HFFc6 (cell line): ENCODE measurements around the gene PDXP. TPM values are rescaled to one million over a fixed set of nuclear protein-coding genes. Genes with fewer than 3 reads are reported as not detected.

Source experiments
- DNase-seq: peaks from one replicate; pipeline ENCODE4 v3.0.0-alpha.2; 2018
- H3K27ac Mint-ChIP-seq: 2 replicates; pipeline ENCODE4 v1.8.0; 2020; ENCODE audit warnings: mild to moderate bottlenecking, mixed read lengths
- H3K27me3 Mint-ChIP-seq: 2 replicates; pipeline ENCODE4 v1.8.0; 2021; ENCODE audit warnings: mild to moderate bottlenecking, moderate library complexity, mixed read lengths; ENCODE audit not compliant: insufficient read depth
- H3K36me3 Mint-ChIP-seq: 2 replicates; pipeline ENCODE4 v1.8.0; 2021; ENCODE audit warnings: low read depth, mixed read lengths
- H3K4me1 Mint-ChIP-seq: 2 replicates; pipeline ENCODE4 v1.8.0; 2020; ENCODE audit warnings: low read depth, mixed read lengths
- H3K4me3 Mint-ChIP-seq: 2 replicates; pipeline ENCODE4 v1.8.0; 2020; ENCODE audit warnings: mild to moderate bottlenecking, moderate library complexity, mixed read lengths
- H3K9me3 Mint-ChIP-seq: 2 replicates; pipeline ENCODE4 v1.8.0; 2020; ENCODE audit warnings: mild to moderate bottlenecking, mixed read lengths
- CTCF ChIP-seq: fragments of 200-600 bp; sonication (generic); IDR thresholded peaks from 2 replicates; pipeline ENCODE4 v1.5.0; 2021; ENCODE audit warnings: antibody characterized with exemption, mild to moderate bottlenecking
- total RNA-seq, 6 experiments: library from RNA; stranded (reverse); fragmentation: NEBNext Ultra II Directional; extraction: Animal tissue kit (Norgen Biotek cat#: 25700); gene quantifications; 2 replicates in 1 of 6; 3 replicates in 5 of 6; pipeline ENCODE4 v1.2.3, GENCODE V29; 2021

The PDXP gene
- total RNA-seq, 6 experiments from 2014 or later: 15.3 to 24.5 (median 18.4) TPM

- H3K9me3 Mint-ChIP-seq: no peaks in the 10 kb centered on the region
- DNase-seq: no peak
- no peak overlapping the region for H3K27ac Mint-ChIP-seq
- peaks cover 11% of the 10 kb centered on the region; the same call in 1 of the 2 replicates for H3K36me3 Mint-ChIP-seq
- H3K4me1 Mint-ChIP-seq: peaks cover 39% of the 10 kb centered on the region
- no peak overlapping the region for H3K4me3 Mint-ChIP-seq
- H3K27me3 Mint-ChIP-seq: peaks cover 2% of the 10 kb centered on the region
- no peak for TF ChIP-seq CTCF
Measured at GRCh38 chr22:37664249-37665101, 6.0 kb downstream of the PDXP start.

- DNase-seq: no peak
Measured at GRCh38 chr22:37665487-37665886, 7.0 kb downstream of the PDXP start.

GRCh38 chr22:37669586-37669985 lies 11.1 kb downstream of the PDXP start:
- DNase-seq: peak; percentile 12
- H3K27ac Mint-ChIP-seq: peak overlapping the region; percentile 48
- H3K4me1 Mint-ChIP-seq: peaks cover 22% of the 10 kb centered on the region
- no peak overlapping the region for H3K4me3 Mint-ChIP-seq
- H3K9me3 Mint-ChIP-seq: no peaks in the 10 kb centered on the region
- no peak for TF ChIP-seq CTCF
- H3K27me3 Mint-ChIP-seq: peaks cover 2% of the 10 kb centered on the region
- peaks cover 11% of the 10 kb centered on the region; the same call in 1 of the 2 replicates for H3K36me3 Mint-ChIP-seq

More at GRCh38 chr22:37665487-37665886, 7.0 kb downstream of the PDXP start:
- H3K4me3 Mint-ChIP-seq: no peak overlapping the region
- H3K27ac Mint-ChIP-seq: no peak overlapping the region
- H3K9me3 Mint-ChIP-seq: no peaks in the 10 kb centered on the region
- H3K4me1 Mint-ChIP-seq: peaks cover 33% of the 10 kb centered on the region
- H3K27me3 Mint-ChIP-seq: peaks cover 2% of the 10 kb centered on the region
- H3K36me3 Mint-ChIP-seq: peaks cover 11% of the 10 kb centered on the region; the same call in 1 of the 2 replicates
- TF ChIP-seq CTCF: no peak

GRCh38 chr22:37672206-37672919 lies 13.8 kb downstream of the PDXP start:
- no peak overlapping the region for H3K4me3 Mint-ChIP-seq
- no peak for TF ChIP-seq CTCF

GRCh38 chr22:37672920-37673455 lies 14.5 kb downstream of the PDXP start:
- no peak for TF ChIP-seq CTCF
- no peak overlapping the region for H3K27ac Mint-ChIP-seq
- H3K36me3 Mint-ChIP-seq: peaks cover 19% of the 10 kb centered on the region
- peaks cover 14% of the 10 kb centered on the region for H3K27me3 Mint-ChIP-seq
- no peaks in the 10 kb centered on the region for H3K9me3 Mint-ChIP-seq
- H3K4me3 Mint-ChIP-seq: no peak overlapping the region
- H3K4me1 Mint-ChIP-seq: peaks cover 22% of the 10 kb centered on the region
- DNase-seq: no peak

More at GRCh38 chr22:37672206-37672919, 13.8 kb downstream of the PDXP start:
- Mint-ChIP-seq H3K9me3 (no peaks in the 10 kb centered on the region), H3K4me1 (peaks cover 22% of the 10 kb centered on the region), H3K27me3 (peaks cover 12% of the 10 kb centered on the region), H3K27ac (no peak overlapping the region), H3K36me3 (peaks cover 13% of the 10 kb centered on the region)
- no peak for DNase-seq
